H9 (cell line): ENCODE measurements around the gene VPS18. TPM values are rescaled to one million over a fixed set of nuclear protein-coding genes. Genes with fewer than 3 reads are reported as not detected.

Source experiments
- DNase-seq: peaks from one replicate; pipeline ENCODE4 v3.0.0-alpha.2; 2017
- H2AFZ ChIP-seq: one replicate; pipeline ENCODE4 v1.6.1; 2013; ENCODE audit warnings: mild to moderate bottlenecking, low read length, control low read depth, moderate library complexity
- H2AK5ac ChIP-seq: 2 replicates; pipeline ENCODE4 v1.6.1; 2013; ENCODE audit warnings: low read length, control low read depth, mixed read lengths; ENCODE audit not compliant: insufficient read length
- H2BK120ac ChIP-seq: one replicate; pipeline ENCODE4 v1.6.1; 2013; ENCODE audit warnings: low read depth, mild to moderate bottlenecking, low read length, control low read depth, inconsistent platforms; ENCODE audit not compliant: poor library complexity, severe bottlenecking
- H2BK12ac ChIP-seq: 2 replicates; pipeline ENCODE4 v1.6.1; 2013; ENCODE audit warnings: low read length, control low read depth, mixed read lengths, low read depth; ENCODE audit not compliant: insufficient read length
- H2BK15ac ChIP-seq: 2 replicates; pipeline ENCODE4 v1.6.1; 2013; ENCODE audit warnings: low read depth, low read length, control low read depth
- H2BK20ac ChIP-seq: one replicate; pipeline ENCODE4 v1.6.1; 2013; ENCODE audit warnings: low read depth, mild to moderate bottlenecking, low read length, control low read depth, inconsistent platforms; ENCODE audit not compliant: poor library complexity, severe bottlenecking
- H2BK5ac ChIP-seq: 2 replicates; pipeline ENCODE4 v1.6.1; 2013; ENCODE audit warnings: low read length, control low read depth, mixed read lengths; ENCODE audit not compliant: insufficient read length
- H3K14ac ChIP-seq: 2 replicates; pipeline ENCODE4 v1.6.1; 2013; ENCODE audit warnings: low read length, control low read depth; ENCODE audit not compliant: insufficient read depth
- H3K18ac ChIP-seq: 2 replicates; pipeline ENCODE4 v1.6.1; 2013; ENCODE audit warnings: low read depth, mild to moderate bottlenecking, mixed read lengths, low read length, control low read depth; ENCODE audit not compliant: insufficient read length
- H3K23ac ChIP-seq: 2 replicates; pipeline ENCODE4 v1.6.1; 2013; ENCODE audit warnings: low read length, control low read depth, mixed read lengths, low read depth; ENCODE audit not compliant: insufficient read length
- H3K23me2 ChIP-seq: 2 replicates; pipeline ENCODE4 v1.6.1; 2013; ENCODE audit warnings: low read depth, mild to moderate bottlenecking, mixed read lengths, low read length, control low read depth; ENCODE audit not compliant: insufficient read length, poor library complexity, severe bottlenecking
- H3K27ac ChIP-seq: 2 replicates; pipeline ENCODE4 v1.5.1; 2013; ENCODE audit warnings: low read length, control low read depth, mixed read lengths, low read depth; ENCODE audit not compliant: insufficient read length
- H3K27me3 ChIP-seq: 2 replicates; pipeline ENCODE4 v1.6.1; 2013; ENCODE audit warnings: low read length, control low read depth, inconsistent platforms; ENCODE audit not compliant: insufficient read depth
- H3K4ac ChIP-seq: 2 replicates; pipeline ENCODE4 v1.6.1; 2013; ENCODE audit warnings: low read depth, mild to moderate bottlenecking, control low read depth, inconsistent platforms, low read length, moderate library complexity
- H3K4me1 ChIP-seq: 2 replicates; pipeline ENCODE4 v1.6.1; 2013; ENCODE audit warnings: low read length, control low read depth, inconsistent platforms; ENCODE audit not compliant: insufficient read depth
- H3K4me2 ChIP-seq: 2 replicates; pipeline ENCODE4 v1.6.1; 2013; ENCODE audit warnings: low read length, control low read depth, mixed read lengths; ENCODE audit not compliant: insufficient read length, insufficient read depth
- H3K56ac ChIP-seq: 2 replicates; pipeline ENCODE4 v1.6.1; 2013; ENCODE audit warnings: low read depth, mild to moderate bottlenecking, mixed read lengths, low read length, control low read depth; ENCODE audit not compliant: insufficient read length
- H3K79me1 ChIP-seq: 2 replicates; pipeline ENCODE4 v1.6.1; 2013; ENCODE audit warnings: low read depth, mild to moderate bottlenecking, moderate library complexity, low read length, control low read depth, inconsistent platforms; ENCODE audit not compliant: insufficient read depth, poor library complexity, severe bottlenecking
- H3K79me2 ChIP-seq: 2 replicates; pipeline ENCODE4 v1.6.1; 2013; ENCODE audit warnings: low read length, control low read depth, inconsistent platforms; ENCODE audit not compliant: insufficient read depth
- H3K9ac ChIP-seq: 2 replicates; pipeline ENCODE4 v1.6.1; 2013; ENCODE audit warnings: low read length, control low read depth, mixed read lengths; ENCODE audit not compliant: insufficient read length; ENCODE audit errors: extremely low read depth
- H3K9me3 ChIP-seq: one replicate; pipeline ENCODE4 v1.6.1; 2013; ENCODE audit warnings: low read depth, low read length, inconsistent platforms; ENCODE audit not compliant: control insufficient read depth
- H3T11ph ChIP-seq: one replicate; pipeline ENCODE4 v1.6.1; 2013; ENCODE audit warnings: mild to moderate bottlenecking, low read length, control low read depth, inconsistent platforms
- H4K20me1 ChIP-seq: one replicate; pipeline ENCODE4 v1.6.1; 2013; ENCODE audit not compliant: control insufficient read depth, insufficient read length, insufficient read depth
- H4K5ac ChIP-seq: 2 replicates; pipeline ENCODE4 v1.6.1; 2013; ENCODE audit warnings: low read depth, mild to moderate bottlenecking, mixed read lengths, low read length, control low read depth; ENCODE audit not compliant: insufficient read length
- H4K8ac ChIP-seq: replicated peaks from 2 replicates; pipeline ENCODE4 v1.6.1; 2013; ENCODE audit warnings: low read length, control low read depth, mixed read lengths, low read depth; ENCODE audit not compliant: insufficient read length
- H4K91ac ChIP-seq: 2 replicates; pipeline ENCODE4 v1.6.1; 2013; ENCODE audit warnings: low read depth, mild to moderate bottlenecking, moderate library complexity, mixed read lengths, low read length, control low read depth; ENCODE audit not compliant: insufficient read length
- H3K27ac Mint-ChIP-seq, 3 experiments: 2 replicates in 2 of 3; 3 replicates in 1 of 3; pipeline ENCODE4 v1.8.0; 2020 to 2021; ENCODE audit warnings: mixed read lengths in 3 of 3, mild to moderate bottlenecking in 1 of 3, moderate library complexity in 1 of 3
- H3K27me3 Mint-ChIP-seq: 2 replicates; pipeline ENCODE4 v1.8.0; 2021; ENCODE audit warnings: low read depth, mild to moderate bottlenecking, moderate library complexity, mixed read lengths
- H3K36me3 Mint-ChIP-seq, 3 experiments: 2 replicates in 2 of 3; 3 replicates in 1 of 3; pipeline ENCODE4 v1.8.0; 2020 to 2021; ENCODE audit warnings: low read depth in 3 of 3, mixed read lengths in 3 of 3; ENCODE audit not compliant: insufficient read depth in 1 of 3
- H3K4me1 Mint-ChIP-seq, 2 experiments: 2 replicates each; pipeline ENCODE4 v1.8.0; 2020; ENCODE audit warnings: mixed read lengths in 2 of 2
- H3K4me3 Mint-ChIP-seq, 2 experiments: 2 replicates in 1 of 2; 3 replicates in 1 of 2; pipeline ENCODE4 v1.8.0; 2020 to 2021; ENCODE audit warnings: mild to moderate bottlenecking in 2 of 2, mixed read lengths in 2 of 2, moderate library complexity in 1 of 2
- H3K9me3 Mint-ChIP-seq, 2 experiments: 2 replicates in 1 of 2; 3 replicates in 1 of 2; pipeline ENCODE4 v1.8.0; 2020; ENCODE audit warnings: mild to moderate bottlenecking in 2 of 2, mixed read lengths in 2 of 2, moderate library complexity in 1 of 2
- WGBS: extraction: QIAGEN DNeasy Blood & Tissue Kit; methylation state at CpG from one replicate; pipeline ENCODE4 v1.1.7; 2013; ENCODE audit warnings: missing lambda C conversion rate, low lambda C conversion rate, mixed read lengths; ENCODE audit not compliant: insufficient read length; ENCODE audit errors: extremely low coverage; 5-methylcytosine and 5-hydroxymethylcytosine counted together
- total RNA-seq: library from RNA; stranded (reverse); gene quantifications from 2 replicates; pipeline ENCODE4 v1.2.1, GENCODE V29; 2021
- TF ChIP-seq, protein P1 (sequence below): fragments of 200-600 bp; sonication (generic); conservative IDR thresholded peaks from 3 replicates; pipeline ENCODE4 v1.8.0; 2021; ENCODE audit warnings: antibody characterized with exemption, mild to moderate bottlenecking

Gene VPS18
- total RNA-seq, 1 experiment from 2014 or later = 45.0 TPM

DNA sequence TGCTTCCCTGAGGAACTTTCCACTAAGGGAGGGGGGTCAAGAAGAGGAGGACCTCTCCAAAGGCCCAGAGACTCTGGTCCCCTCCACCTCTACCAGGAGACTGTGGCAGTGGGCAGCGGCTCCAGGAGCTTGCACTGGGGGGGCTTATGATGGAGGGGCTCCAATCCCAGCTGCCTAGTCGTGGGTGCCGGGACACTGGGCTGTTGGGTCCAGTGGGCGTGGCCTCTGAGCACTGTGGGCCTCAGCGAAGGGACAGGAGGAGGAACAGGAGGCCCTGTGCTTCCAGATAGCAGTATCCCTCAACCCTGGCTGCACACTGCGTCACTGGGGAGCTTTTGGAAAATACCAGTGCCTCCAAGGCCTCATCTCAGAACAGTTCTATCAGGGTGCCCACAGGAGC lies 21.4 kb downstream of the VPS18 start:
- Histone ChIP-seq H3K9ac (no peak overlapping the region), H3K23me2 (no peaks in the 10 kb centered on the region), H2BK120ac (no peak overlapping the region), H4K5ac (no peak overlapping the region), H4K20me1 (no peaks in the 10 kb centered on the region), H4K91ac (no peak overlapping the region), H4K8ac (no peak overlapping the region), H3K23ac (no peak overlapping the region), H3K27me3 (no peaks in the 10 kb centered on the region), H3K79me2 (no peaks in the 10 kb centered on the region), H3K14ac (no peak overlapping the region), H3K4ac (no peak overlapping the region), H3T11ph (no peak overlapping the region), H3K27ac (no peak overlapping the region), H2BK12ac (no peak overlapping the region), H3K4me2 (no peak overlapping the region), H2AK5ac (no peak overlapping the region), H2BK5ac (no peak overlapping the region), H3K18ac (no peak overlapping the region), H3K9me3 (no peaks in the 10 kb centered on the region), H2AFZ (no peak overlapping the region), H2BK20ac (no peak overlapping the region), H3K4me1 (no peaks in the 10 kb centered on the region), H3K79me1 (no peaks in the 10 kb centered on the region), H3K56ac (no peak overlapping the region), H2BK15ac (no peak overlapping the region)
- H3K27me3 Mint-ChIP-seq = peaks cover 55% of the 10 kb centered on the region
- no peaks in the 10 kb centered on the region; a peak in 1 of 7 replicates for H3K36me3 Mint-ChIP-seq
- H3K27ac Mint-ChIP-seq = no peak overlapping the region
- TF ChIP-seq, protein P1, sequence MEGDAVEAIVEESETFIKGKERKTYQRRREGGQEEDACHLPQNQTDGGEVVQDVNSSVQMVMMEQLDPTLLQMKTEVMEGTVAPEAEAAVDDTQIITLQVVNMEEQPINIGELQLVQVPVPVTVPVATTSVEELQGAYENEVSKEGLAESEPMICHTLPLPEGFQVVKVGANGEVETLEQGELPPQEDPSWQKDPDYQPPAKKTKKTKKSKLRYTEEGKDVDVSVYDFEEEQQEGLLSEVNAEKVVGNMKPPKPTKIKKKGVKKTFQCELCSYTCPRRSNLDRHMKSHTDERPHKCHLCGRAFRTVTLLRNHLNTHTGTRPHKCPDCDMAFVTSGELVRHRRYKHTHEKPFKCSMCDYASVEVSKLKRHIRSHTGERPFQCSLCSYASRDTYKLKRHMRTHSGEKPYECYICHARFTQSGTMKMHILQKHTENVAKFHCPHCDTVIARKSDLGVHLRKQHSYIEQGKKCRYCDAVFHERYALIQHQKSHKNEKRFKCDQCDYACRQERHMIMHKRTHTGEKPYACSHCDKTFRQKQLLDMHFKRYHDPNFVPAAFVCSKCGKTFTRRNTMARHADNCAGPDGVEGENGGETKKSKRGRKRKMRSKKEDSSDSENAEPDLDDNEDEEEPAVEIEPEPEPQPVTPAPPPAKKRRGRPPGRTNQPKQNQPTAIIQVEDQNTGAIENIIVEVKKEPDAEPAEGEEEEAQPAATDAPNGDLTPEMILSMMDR = no peak
- no peak for DNase-seq
- no peaks in the 10 kb centered on the region for H3K9me3 Mint-ChIP-seq
- WGBS = no CpG with 5 or more reads among the region's 6 CpGs
- H3K4me3 Mint-ChIP-seq = no peak overlapping the region
- H3K4me1 Mint-ChIP-seq = peaks cover 18 to 32% of the 10 kb centered on the region in 2 experiments
